Measurements from ENCODE around the gene ATP9A. TPM values are rescaled to one million over a fixed set of nuclear protein-coding genes. Genes with fewer than 3 reads are reported as not detected.

ATP9A gene
- total and polyA plus RNA-seq, 2 donors from 2014 or later, result 7.1 to 40.2 TPM

DNA sequence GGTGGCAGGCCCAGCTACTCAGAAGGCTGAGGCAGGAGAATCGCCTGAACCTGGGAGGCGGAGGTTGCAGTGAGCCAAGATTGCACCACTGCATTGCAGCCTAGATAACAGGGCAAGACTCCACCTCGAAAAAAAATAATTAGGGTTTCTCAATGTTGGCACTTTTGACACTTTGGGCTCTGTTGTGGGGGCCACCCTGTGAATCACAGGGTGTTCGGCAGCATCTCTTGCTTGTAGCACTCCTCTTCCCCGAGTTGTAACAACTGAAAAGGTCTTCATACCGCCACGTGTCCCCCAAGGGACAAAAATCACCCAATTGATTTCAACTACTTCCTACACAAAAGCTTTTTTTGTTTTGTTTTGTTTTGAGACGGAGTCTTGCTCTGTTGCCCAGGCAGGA, 172.4 kb downstream of the ATP9A start:
- intact Hi-C loops (cut with DNase I), result loop anchor here (10.0 kb wide), 1 partner anchor 221 kb away; no protein-coding TSS in a partner anchor

GRCh38 chr20:51595058-51595532, 173.1 kb downstream of the ATP9A start:
- intact Hi-C loops (cut with DNase I), result loop anchor here (10.0 kb wide), 1 partner anchor 220 kb away; no protein-coding TSS in a partner anchor
- no peaks in the 10 kb centered on the region for H3K27me3 ChIP-seq (ENCODE audit: control insufficient read depth, insufficient read depth, low read length)
- no peaks in the 10 kb centered on the region for H3K9me3 ChIP-seq (ENCODE audit: control insufficient read depth in 2 of 3, insufficient read depth in 1 of 3, low read length in 3 of 3)
- TF ChIP-seq, protein P1, sequence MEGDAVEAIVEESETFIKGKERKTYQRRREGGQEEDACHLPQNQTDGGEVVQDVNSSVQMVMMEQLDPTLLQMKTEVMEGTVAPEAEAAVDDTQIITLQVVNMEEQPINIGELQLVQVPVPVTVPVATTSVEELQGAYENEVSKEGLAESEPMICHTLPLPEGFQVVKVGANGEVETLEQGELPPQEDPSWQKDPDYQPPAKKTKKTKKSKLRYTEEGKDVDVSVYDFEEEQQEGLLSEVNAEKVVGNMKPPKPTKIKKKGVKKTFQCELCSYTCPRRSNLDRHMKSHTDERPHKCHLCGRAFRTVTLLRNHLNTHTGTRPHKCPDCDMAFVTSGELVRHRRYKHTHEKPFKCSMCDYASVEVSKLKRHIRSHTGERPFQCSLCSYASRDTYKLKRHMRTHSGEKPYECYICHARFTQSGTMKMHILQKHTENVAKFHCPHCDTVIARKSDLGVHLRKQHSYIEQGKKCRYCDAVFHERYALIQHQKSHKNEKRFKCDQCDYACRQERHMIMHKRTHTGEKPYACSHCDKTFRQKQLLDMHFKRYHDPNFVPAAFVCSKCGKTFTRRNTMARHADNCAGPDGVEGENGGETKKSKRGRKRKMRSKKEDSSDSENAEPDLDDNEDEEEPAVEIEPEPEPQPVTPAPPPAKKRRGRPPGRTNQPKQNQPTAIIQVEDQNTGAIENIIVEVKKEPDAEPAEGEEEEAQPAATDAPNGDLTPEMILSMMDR (IDR thresholded peaks at IDR 0.05; ENCODE audit: borderline replicate concordance, extremely low read depth, insufficient read depth), result peak; percentile 92
- H3K9ac ChIP-seq (ENCODE audit: low read length in 3 of 3), result no peak overlapping the region
- peak overlapping the region in 1 of 2 donors; percentile 5 for H3K27ac ChIP-seq (ENCODE audit: low read depth in 2 of 2, low read length in 2 of 2)
- peak; percentile 84 to 94 (median 89) for DNase-seq
- H3K4me3 ChIP-seq (ENCODE audit: low read length in 3 of 3), result no peak overlapping the region
- no peaks in the 10 kb centered on the region for H3K36me3 ChIP-seq (ENCODE audit: control insufficient read depth in 2 of 3, insufficient read depth in 3 of 3, low read length in 3 of 3)
- peaks cover 0 to 7% (median 0%) of the 10 kb centered on the region in 3 donors for H3K4me1 ChIP-seq (ENCODE audit: control insufficient read depth in 2 of 3, insufficient read depth in 2 of 3, low read depth in 1 of 3, low read length in 3 of 3)
- peak; percentile 71 for FAIRE-seq

More for the DNA sequence above, 172.4 kb downstream of the ATP9A start:
- no peaks in the 10 kb centered on the region for H3K27me3 ChIP-seq (ENCODE audit: control insufficient read depth, insufficient read depth, low read length)
- TF ChIP-seq, protein P1 (IDR thresholded peaks at IDR 0.05; ENCODE audit: borderline replicate concordance, extremely low read depth, insufficient read depth), result no peak
- H3K4me1 ChIP-seq (ENCODE audit: control insufficient read depth in 2 of 3, insufficient read depth in 2 of 3, low read depth in 1 of 3, low read length in 3 of 3), result peaks cover 0 to 7% (median 0%) of the 10 kb centered on the region in 3 donors
- H3K36me3 ChIP-seq (ENCODE audit: control insufficient read depth in 2 of 3, insufficient read depth in 3 of 3, low read length in 3 of 3), result peaks cover 0 to 3% (median 0%) of the 10 kb centered on the region in 3 donors
- no peak for DNase-seq
- H3K9me3 ChIP-seq (ENCODE audit: control insufficient read depth in 2 of 3, insufficient read depth in 1 of 3, low read length in 3 of 3), result no peaks in the 10 kb centered on the region
- H3K9ac ChIP-seq (ENCODE audit: low read length in 3 of 3), result no peak overlapping the region
- FAIRE-seq, result no peak
- H3K4me3 ChIP-seq (ENCODE audit: low read length in 3 of 3), result no peak overlapping the region
- H3K27ac ChIP-seq (ENCODE audit: low read depth in 2 of 2, low read length in 2 of 2), result no peak overlapping the region

GRCh38 chr20:51594236-51595057, 173.7 kb downstream of the ATP9A start:
- FAIRE-seq, result no peak
- Histone ChIP-seq H3K9me3 (ENCODE audit: control insufficient read depth in 2 of 3, insufficient read depth in 1 of 3, low read length in 3 of 3) (no peaks in the 10 kb centered on the region), H3K36me3 (ENCODE audit: control insufficient read depth in 2 of 3, insufficient read depth in 3 of 3, low read length in 3 of 3) (no peaks in the 10 kb centered on the region), H3K27me3 (ENCODE audit: control insufficient read depth, insufficient read depth, low read length) (no peaks in the 10 kb centered on the region), H3K4me3 (ENCODE audit: low read length in 3 of 3) (no peak overlapping the region), H3K27ac (ENCODE audit: low read depth in 2 of 2, low read length in 2 of 2) (peak overlapping the region in 1 of 2 donors; percentile 5), H3K9ac (ENCODE audit: low read length in 3 of 3) (no peak overlapping the region), H3K4me1 (ENCODE audit: control insufficient read depth in 2 of 3, insufficient read depth in 2 of 3, low read depth in 1 of 3, low read length in 3 of 3) (peaks cover 0 to 7% (median 0%) of the 10 kb centered on the region in 3 donors)
- TF ChIP-seq, protein P1 (IDR thresholded peaks at IDR 0.05; ENCODE audit: borderline replicate concordance, extremely low read depth, insufficient read depth), result no peak
- DNase-seq, result no peak
- intact Hi-C loops (cut with DNase I), result loop anchor here (10.0 kb wide), 1 partner anchor 220 kb away; no protein-coding TSS in a partner anchor

Data from kidney (tissue), 14 donors.